Stimulated activated CD8-positive, alpha-beta memory T cell treated with anti-CD3 and anti-CD28 coated beads, Interleukin-4, amount 100 ng/mL, for 24 hours (primary cell): ENCODE results near the gene IDNK.

Source experiments
- DNase-seq: peaks from one replicate; pipeline ENCODE4 v3.0.0-alpha.2; 2020; ENCODE audit warnings: low read depth

IDNK gene

DNA sequence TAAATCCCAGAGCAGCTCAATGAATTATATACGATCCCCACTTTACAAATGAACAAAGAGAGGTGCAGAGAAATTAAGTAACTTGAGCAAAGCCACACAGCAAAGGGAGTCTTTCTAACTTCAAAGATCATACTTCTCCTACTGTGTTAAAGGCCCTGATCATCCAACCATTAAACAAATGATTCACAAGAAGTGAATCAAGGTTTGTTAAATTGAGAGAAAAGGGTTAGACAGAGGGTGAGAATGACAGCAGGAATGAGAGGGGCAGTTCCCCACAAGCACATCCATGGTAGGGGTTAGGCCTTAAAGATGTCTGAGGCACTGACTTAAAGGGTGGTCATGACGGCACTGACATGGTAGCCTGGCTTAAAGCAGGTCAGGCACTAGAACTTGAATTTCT, 10.7 kb downstream of the IDNK start:
- DNase-seq, result no peak

DNA sequence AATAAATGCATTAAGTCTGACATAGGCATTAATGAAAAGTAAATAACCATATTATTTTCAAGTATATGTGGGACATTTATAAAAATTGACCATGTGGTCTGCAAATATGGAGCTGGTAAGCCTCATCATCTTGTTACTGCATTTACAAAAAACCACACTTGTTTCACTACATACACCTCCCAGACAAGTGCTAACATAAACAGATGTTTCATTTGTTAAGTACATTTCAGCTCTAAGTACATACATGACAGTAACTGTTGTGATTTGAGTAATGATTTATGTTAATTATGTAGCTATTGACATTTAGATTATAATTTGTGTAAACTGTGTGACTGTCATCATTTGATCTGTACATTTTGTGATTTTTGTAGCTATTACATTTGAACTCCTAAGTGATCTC, 13.9 kb downstream of the IDNK start:
- DNase-seq, result no peak

DNA sequence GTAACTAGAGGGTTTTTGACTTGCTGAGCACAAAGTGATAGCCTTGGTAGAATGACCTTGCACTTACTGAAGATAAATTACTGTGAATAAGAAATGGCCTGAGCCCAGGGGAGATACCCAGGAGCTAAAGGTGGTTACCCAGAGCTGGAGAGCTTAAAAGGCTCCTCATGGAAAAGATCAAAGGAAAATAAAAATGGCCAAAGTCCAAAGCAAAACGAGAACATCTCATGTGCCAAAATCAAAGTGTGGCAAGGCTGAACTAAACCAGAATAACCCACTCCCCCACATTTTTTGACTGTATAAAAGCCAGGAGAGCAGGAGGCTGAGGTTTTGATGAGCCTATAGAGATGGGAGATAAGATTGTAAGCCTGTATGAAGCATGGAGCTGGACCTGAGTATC, 14.4 kb downstream of the IDNK start:
- no peak for DNase-seq

DNA sequence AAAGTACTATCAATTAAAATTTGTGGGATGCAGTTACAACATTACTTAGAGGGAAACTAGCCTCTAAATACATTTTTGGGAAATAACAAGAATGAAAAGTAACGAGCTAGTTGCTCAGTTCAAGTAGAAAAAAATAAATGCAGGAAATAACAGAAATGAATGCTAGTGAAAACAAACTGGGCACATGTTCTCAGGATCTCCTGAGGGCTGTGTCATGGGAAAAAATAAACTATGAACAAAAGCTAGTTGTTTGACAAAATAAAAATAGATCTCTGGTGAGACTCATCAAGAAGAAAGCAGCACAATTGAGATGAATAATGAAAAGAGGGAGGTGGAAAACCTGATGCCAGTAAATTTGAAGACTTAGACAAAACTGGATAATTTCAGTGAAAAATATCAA, 16.3 kb downstream of the IDNK start:
- DNase-seq, result no peak

DNA sequence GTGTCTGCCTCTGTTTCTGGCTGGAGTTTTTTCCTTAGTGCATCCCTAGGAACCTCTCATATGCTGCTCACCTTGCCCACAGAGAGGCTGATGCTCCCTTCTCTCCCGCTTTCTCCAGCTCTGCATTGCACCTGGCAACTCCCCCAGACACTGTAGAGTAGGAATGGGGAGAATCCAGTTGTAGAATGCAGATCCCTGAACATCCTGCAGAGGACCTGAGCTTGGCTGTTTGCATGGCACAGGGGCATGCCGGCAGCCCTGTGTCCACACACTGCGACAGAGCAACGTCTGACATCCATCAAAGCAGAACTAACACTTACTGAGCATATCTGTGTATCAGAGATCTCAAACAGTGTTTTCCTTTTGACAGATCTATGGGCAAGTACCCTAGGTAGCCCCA, 19.9 kb downstream of the IDNK start:
- DNase-seq, result no peak

DNA sequence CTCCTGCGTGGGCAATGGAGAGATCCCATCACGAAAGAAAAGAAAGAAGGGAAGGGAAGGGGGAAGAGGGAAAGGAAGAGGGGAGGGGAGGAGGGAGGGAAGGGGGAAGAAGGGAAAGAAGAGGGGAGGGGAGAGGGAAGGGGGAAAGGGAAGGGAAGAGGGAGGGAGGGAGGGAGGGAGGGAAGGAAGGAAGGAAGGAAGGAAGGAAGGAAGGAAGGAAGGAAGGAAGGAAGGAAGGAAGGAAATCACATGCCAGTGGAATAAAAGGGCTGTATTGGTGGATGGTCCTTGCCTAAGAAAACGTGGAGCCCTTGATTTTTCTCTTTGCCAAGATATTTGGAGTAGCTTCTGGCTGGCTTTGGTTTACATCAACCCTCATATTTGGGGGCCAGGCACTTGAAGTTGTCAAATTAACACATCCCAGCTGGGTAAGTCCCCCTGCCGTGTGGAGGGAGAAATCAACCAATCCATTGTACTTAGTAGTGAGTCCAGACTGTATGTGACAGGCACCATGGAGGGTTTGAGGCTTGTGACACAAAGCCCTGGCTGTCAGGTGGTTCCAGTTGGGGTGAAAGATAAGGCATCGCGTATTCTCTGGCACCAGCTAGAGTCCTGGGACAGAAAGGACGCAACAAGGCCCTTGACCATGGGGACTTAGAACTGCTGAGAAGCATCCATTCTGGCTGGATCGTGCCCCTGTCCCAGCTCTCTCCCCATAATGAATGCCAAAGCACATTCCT, 23.7 kb downstream of the IDNK start:
- no peak for DNase-seq

DNA sequence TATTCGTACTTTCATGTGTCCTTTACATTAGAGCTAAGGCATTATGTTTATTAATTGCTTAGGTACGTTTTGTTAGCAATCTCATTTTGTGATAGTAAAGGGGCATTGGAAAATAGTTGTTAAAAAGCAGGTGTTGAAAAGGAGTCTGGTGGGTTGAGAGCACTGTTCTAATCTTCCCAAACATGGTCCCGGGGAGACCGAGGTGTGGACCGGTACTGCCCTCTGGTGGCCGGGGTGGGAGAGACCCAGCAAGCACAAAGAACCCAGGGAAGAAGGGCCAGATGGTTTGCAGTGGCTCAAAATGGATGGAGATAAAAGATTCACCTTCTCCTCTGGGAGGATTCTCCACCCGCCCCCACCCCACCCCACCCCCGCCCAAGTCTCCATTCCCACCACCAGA, 26.1 kb downstream of the IDNK start:
- peak; percentile 52 for DNase-seq

DNA sequence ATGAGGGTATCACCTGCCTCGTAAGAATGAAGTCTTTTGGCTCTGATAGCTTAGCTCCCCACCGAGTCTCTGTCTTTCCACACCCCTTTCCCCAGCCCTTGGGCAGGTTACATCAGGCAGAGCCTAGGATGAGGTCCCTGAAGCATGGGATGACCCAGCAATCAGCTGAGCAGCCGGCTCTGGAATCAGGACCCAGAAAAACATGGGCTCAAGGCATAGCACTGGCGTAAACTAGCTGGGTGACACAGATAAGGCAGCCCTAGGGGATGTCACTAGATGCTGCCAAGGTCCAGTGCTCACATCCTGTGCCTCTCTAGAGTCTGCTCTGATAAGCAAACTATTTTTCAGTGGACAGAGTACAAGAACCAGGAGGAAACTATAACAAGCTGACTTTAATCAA, 26.6 kb downstream of the IDNK start:
- no peak for DNase-seq

DNA sequence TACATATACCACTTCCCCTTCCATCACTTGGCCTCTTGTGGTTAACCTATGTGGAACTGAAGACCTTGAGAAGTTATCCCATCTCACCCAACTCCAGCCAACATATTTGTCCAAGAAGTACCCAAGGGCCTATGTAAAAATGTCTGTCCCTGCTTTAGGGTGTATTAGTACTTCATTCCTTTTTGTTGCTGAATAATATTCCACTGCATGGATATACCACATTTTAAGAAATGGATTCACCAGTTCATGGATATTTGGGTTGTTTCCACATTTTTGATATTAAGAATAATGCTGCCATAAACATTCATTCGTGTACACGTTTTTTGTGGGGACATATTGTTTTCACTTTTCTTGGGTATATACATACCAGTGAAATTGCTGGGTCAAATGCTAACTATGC, 28.6 kb downstream of the IDNK start:
- no peak for DNase-seq

DNA sequence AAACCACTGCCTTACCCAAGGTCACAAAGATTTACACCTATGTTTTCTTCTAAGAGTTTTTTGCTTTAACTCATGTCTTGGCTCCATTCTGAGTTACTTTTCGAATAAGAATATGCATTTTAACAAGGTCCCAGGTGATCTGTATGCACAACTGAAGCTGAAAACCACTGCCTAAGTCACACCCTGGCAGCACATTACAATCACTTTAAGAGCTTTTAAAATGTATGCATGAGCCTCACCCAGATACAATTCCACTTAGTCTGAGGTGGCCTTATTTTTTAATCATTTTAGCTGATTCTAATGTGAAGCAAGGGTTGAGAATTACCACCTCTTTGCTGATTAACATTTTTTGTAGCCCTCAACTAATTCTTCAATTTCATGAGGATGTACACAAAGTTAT, 29.5 kb downstream of the IDNK start:
- DNase-seq, result no peak

DNA sequence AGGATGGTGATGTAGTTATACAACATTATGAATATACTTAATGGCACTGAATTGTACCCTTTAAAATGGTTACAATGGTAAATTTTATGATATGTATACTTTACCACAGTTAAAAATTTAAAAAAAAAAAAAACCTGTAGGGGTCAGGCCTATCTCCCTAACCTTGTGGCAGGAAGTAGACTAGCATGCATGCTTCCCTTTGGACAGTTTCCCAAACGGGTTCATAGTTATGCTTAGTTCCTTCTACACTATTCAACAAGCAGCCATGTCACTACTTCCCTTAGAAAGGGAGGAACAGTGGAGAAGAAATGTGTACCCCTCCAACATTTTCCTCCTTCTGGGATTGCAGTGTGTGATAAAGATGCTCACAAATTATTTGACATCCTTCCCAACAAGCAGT, 32.5 kb downstream of the IDNK start:
- no peak for DNase-seq

DNA sequence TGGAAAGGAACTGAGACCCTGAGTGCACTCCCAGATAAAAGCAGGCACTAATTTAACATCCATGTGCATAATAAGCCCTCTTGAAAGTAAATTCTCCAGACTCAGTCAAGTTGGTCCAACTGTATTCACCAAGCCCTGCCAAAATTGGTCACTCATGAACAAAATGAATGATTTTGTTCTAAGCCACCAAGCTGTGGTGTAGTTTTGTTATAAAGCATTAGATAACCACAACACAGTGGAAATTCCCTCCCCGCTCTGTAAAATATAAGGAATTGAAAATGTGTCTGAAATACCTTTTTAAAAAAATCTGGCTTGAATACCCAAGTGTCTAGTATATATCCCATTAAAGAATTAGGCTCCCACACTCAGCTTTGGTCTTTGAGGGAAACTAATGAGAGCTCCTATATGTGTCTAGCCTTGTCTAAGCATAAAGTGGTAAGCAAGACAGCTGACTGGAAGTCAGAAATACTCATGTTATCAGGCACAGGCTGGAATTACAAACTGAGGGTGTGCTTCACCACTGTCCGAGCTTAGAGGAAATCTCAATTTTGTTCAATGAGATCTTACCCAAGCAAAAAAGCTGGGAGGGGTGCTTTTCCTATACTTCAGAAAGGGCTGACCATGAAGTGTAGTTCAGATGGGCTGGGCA, 33.2 kb downstream of the IDNK start:
- DNase-seq, result no peak

DNA sequence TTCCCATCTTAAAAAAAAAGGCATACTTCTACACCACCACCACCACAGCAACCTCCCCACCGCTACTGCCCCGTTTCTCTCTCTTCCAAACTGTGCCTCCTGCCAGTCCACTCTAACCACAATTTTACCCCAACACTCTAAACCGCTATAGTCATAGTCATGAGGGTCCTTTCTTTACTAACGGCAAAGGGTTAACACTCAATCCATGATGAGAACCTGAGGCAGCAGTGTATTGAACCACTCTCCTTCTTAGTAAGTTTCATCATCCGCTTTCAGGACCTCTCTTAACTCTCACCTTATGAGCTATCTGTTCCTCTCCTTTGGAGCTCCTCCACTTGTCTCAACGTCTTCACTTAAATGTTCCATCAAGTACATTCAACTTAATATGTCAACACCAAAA, 34.0 kb downstream of the IDNK start:
- DNase-seq, result no peak

DNA sequence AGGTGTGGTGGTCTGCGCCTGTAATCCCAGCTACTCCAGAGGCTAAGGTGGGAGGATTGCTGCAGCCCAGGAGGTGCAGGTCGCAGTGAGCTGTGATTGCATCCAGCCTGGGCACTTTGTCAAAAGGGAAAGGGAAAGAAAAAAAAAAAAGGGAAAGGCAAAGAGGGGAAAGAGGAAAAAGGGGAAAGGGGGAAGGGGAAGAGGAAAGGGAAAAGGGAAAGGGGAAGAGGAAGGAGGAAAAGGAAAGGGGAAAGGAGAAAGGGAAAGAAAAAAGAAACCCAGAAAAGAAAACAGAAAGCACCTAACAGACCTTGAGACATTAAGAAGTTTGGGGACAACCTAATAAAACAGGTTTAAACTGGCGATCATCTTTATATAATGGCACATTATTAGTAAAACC, 40.0 kb downstream of the IDNK start:
- DNase-seq, result no peak

DNA sequence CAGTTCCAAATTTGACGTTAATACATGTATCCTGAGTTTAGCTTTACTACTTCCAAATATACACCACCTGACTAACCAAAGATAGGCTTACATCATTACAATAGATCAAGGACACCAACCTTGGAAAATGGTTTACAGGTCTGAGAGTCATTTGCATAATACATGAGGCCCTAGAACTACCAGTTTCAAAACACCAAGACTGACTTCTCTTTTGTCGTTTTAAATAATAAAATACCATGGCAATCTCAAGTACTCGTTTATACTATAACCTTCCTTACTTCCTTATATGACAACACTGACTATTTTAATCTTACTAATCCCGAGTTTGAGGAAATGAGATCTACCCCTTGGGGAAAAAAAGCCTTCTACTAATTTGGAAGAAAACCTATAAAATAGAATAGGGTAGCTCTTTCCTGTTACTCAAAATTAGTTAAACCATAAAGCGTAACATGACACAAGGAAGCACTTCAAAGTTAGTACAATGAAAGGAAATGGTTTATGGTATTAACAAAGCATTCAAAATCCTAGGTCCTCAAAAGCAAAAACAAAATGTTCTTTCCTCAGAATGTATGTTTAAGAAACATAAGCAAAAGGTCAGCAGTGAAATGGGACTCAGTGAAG, 42.7 kb downstream of the IDNK start:
- no peak for DNase-seq

DNA sequence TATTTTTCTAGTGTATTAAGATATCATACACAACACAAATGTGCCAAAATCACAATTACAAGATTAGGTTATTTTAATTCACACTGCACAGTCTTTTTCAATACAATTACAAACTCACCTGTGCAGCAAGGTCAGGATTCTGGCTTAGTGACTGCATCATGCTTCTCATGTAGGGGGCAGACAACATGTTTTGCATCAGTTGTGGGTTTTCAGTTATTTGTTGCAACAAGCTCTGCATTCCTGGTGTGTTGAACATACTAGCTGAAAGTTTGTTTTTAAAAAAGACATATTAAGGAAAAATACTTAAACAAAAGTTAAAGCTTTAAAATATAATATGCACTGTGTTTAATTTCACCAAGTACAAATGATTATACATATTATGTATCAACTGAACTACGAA, 46.1 kb downstream of the IDNK start:
- no peak for DNase-seq

DNA sequence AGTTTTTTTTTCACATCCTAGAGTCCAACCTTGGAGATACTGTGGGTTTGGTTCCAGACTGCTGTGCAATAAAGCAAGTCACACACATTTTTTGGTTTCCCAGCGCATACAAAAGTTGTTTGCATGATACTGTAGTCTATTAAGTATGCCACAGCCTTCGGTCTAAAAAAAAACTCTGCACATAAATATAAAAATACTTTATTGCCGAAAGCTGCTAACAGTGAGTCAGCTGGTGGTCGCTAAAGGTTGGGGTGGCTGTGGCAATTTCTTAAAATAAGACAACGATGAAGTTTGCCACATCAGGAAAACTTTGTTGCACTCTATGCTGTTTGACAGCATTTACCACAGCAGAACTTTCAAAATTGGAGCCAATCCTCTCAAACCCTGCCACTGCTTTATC, 47.4 kb downstream of the IDNK start:
- no peak for DNase-seq

DNA sequence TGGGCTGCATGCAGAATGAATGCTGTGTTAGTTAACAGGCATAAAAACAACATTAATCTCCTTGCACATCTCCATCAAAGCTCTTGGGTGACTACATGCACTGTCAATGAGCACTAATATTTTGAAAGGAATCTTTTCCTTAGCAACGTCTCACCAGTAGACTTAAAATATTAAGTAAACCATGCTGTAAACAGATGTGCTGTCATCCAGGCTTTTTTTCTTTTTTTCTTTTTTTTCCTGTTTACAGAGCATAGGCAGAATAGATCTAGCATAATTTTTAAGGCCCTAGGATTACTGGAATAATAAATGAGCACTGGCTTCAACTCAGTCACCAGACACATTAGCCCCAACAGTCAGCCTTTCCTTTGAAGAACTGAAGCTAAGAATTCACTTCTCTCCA, 48.5 kb downstream of the IDNK start:
- no peak for DNase-seq

DNA sequence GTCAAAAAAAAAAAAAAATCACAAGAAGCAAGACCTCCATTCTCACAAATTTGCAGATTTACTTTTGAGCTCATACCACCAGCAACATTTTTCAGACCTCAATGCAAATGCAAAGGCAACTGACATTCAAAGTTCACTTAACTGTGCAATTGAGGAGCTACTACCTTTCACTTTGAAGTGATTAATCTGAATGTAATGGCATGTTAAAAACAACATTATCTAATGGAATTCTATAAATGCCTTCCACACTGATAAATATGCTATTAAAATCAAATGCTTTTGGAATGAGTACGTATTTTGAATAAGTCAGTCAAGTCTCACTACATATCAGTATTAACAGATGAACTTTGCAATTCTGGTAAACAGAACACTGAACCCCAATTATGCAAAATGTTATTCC, 52.5 kb downstream of the IDNK start:
- DNase-seq, result no peak

DNA sequence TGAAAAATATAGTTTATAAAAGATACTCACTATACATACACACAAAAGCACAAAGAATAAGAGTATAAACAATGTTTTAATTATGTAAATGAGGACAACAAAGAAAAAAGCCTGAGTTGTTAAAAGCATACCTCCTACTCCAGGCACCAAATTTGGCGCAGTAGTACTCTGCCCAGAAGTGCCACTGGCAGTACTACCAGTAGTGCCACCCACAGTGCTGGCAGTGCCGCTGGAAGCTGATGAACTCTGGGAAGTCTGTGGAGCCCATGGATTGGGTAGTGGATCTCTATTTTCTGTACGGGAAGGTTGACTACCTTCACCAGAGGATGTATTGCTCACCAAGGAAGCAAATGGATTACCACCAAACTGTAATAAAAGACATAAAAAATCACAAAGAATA, 54.7 kb downstream of the IDNK start:
- no peak for DNase-seq

DNA sequence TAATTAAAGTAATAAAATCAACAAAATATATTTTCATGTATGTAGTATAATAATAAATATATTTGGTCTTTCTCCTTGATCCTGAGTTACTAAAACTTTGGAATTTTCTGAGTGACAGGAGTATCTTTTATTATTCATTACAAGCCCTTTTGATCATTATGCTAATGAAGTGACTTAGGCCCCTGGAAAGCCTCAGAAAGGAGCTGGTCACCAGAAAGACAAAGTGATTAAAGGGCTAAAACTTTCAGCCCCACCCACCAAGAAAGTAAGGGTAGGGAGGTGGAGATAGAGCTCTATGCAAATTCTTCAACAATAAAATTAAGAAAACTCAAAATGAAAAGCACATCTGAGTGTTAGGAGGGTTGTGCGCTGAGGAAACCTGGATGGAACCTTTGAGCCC, 57.3 kb downstream of the IDNK start:
- no peak for DNase-seq

DNA sequence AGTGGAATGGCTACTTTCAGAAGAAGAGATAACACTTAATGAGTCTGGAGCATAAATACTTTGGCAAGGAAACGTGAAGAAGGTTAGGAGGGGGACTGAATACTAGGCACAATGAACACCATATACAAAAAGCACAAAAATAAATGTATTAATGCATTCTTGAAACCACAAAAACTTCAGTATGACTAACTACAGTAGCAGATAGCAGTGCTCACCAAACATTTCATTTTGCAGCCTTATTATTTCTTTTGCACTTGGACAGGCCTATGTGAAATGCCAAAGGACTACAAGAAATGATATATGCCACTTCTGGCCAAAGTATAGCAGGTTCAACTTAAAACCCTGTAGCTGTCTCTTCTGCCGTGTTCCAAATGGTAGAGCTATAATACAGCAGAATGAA, 58.5 kb downstream of the IDNK start:
- no peak for DNase-seq

DNA sequence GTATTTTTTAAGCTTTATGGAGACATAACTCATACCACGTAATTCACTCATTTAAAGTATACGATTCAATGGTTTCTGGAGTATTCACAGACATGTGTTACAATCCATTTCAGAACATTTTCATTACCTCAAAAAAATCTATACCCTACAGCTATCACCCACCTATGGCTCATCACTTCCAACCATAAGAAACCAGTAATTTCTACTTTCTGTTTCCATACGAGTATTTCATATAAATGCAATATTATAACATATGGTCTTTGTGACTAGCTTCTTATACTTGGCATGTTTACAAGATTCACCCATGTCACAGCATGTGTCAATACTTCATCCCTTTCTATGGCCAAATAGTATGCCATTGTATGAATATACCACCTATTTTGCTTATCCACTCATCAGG, 66.0 kb downstream of the IDNK start:
- no peak for DNase-seq

DNA sequence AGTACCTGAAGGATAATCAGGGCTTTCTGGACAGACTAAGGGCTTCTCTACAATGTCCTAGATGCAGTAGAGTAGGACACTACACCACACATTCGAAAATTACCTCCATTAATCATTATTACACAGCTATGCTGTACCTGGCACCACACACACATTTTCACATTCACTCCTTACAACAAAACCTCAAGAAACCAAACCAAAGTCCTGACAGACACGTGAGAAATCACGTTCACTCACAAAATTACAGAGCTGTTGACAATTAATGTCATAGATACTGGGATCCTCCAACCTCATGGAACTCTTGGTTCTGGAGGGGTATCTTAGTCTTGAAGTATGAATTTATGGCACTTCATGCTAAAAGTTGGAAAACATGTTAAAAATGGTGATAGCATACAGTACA, 68.5 kb downstream of the IDNK start:
- no peak for DNase-seq
